ENCODE data around the gene NUPR1.

GRCh38 chr16:28492511-28492910, 46.3 kb downstream of the NUPR1 start:
- TF ChIP-seq CTCF (IDR thresholded peaks at IDR 0.05; ENCODE audit: low read length) (no peak), EZH2 (optimal IDR thresholded peaks at IDR 0.05; ENCODE audit: low read depth, low read length) (no peak), EZH2phosphoT487 (IDR thresholded peaks at IDR 0.05; ENCODE audit: low read length) (no peak)

Measured in MM.1S (cell line).